ENCODE data around the gene TBC1D5. TPM values are rescaled to one million over a fixed set of nuclear protein-coding genes. Genes with fewer than 3 reads are reported as not detected.

The TBC1D5 gene
- total RNA-seq, 1 experiment from 2014 or later = 30.4 TPM

DNA sequence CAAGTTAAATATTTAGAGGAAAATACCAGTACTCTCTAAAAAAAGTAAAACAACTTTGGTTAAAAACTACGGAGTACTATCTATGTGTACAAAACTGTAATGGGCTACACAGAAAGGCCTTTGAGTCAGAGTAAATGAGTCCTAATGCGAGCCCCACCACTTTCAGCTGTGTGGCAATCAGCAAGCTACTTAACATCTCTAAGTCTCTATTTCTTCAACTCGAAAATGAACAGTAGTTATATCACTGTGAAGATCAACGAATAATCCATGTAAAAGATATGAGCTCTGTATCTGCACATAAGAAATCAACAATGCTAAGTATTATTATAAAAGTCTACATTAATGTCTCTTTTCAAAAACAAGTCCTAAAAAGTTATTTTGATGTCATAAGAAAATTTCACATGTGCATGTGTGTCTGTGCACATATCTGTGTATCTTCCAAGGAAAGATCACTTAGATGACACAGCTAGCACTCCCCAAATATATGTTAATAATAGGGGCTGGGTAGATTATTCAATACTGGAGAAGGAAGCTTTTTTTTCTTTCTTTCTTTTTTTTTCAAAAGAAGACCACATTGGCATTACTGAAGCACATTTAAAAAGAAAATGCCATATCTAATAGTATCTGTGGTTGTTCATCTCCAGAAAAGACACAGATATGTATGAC is 58.8 kb downstream of the TBC1D5 start:
- Histone ChIP-seq H3K4me3 (ENCODE audit: low read depth in 2 of 2, low read length in 2 of 2) (no peak overlapping the region), H3K36me3 (ENCODE audit: control insufficient read depth, insufficient read depth, low read length) (no peaks in the 10 kb centered on the region), H3K9me3 (ENCODE audit: control insufficient read depth, insufficient read depth, low read depth, low read length) (no peaks in the 10 kb centered on the region), H3K27ac (ENCODE audit: low read length) (no peak overlapping the region), H3K4me1 (ENCODE audit: control insufficient read depth, insufficient read depth, low read length) (no peaks in the 10 kb centered on the region), H3K27me3 (ENCODE audit: control insufficient read depth, insufficient read depth, low read length) (no peaks in the 10 kb centered on the region)
- DNase-seq (ENCODE audit: low read depth, low spot score) (no peak), ATAC-seq (no peak)
- POLR2A ChIA-PET = no interaction called here
- no TSS peak for BruUV-seq (replicated peaks)
- intact Hi-C loops (cut with micrococcal nuclease; ENCODE audit: unreplicated experiment) (loop anchor here (2.0 kb wide), 1 partner anchor 253 kb away; no protein-coding TSS in a partner anchor), in situ Hi-C loops (cut with HindIII; ENCODE audit: low pct_unique_long_range_greater_than_20kb, low sequenced_read_pairs) (no loop called here)
- TF ChIP-seq TCF7L2 (IDR thresholded peaks at IDR 0.05; ENCODE audit: low read depth, low read length) (no peak), REST (IDR thresholded peaks at IDR 0.05; ENCODE audit: insufficient read depth in 1 of 2, low read depth in 2 of 2, low read length in 1 of 2) (no peak), POLR2AphosphoS5 (IDR thresholded peaks at IDR 0.05; ENCODE audit: low read depth, low read length) (no peak), SIN3A (IDR thresholded peaks at IDR 0.05; ENCODE audit: borderline replicate concordance, insufficient read depth, low read depth, low read length) (no peak)
- TF ChIP-seq, protein P1, sequence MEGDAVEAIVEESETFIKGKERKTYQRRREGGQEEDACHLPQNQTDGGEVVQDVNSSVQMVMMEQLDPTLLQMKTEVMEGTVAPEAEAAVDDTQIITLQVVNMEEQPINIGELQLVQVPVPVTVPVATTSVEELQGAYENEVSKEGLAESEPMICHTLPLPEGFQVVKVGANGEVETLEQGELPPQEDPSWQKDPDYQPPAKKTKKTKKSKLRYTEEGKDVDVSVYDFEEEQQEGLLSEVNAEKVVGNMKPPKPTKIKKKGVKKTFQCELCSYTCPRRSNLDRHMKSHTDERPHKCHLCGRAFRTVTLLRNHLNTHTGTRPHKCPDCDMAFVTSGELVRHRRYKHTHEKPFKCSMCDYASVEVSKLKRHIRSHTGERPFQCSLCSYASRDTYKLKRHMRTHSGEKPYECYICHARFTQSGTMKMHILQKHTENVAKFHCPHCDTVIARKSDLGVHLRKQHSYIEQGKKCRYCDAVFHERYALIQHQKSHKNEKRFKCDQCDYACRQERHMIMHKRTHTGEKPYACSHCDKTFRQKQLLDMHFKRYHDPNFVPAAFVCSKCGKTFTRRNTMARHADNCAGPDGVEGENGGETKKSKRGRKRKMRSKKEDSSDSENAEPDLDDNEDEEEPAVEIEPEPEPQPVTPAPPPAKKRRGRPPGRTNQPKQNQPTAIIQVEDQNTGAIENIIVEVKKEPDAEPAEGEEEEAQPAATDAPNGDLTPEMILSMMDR (IDR thresholded peaks at IDR 0.05) = no peak
- CTCF ChIA-PET = no interaction called here

DNA sequence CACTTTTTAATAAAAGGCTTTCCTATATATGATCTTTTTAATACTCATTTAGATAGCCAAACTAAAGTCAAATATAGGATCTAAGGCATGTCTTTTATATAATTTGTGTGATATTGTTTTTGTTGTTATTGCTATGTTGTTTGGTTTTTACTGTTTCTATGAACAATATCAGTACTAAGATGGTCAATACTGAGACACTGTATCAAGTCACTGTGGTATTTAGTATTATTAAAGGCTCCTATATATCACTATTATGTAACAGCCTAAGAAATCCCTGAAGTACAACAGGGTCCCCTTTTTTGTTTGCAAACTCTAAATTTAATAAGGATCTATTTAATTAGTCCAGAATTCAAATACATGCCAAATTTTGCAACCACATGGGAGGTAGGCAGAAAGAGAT is 61.9 kb downstream of the TBC1D5 start:
- ATAC-seq = no peak
- in situ Hi-C loops (cut with HindIII; ENCODE audit: low pct_unique_long_range_greater_than_20kb, low sequenced_read_pairs) = no loop called here
- no peaks in the 10 kb centered on the region for H3K36me3 ChIP-seq (ENCODE audit: control insufficient read depth, insufficient read depth, low read length)
- TF ChIP-seq REST (IDR thresholded peaks at IDR 0.05; ENCODE audit: insufficient read depth in 1 of 2, low read depth in 2 of 2, low read length in 1 of 2) (no peak), POLR2AphosphoS5 (IDR thresholded peaks at IDR 0.05; ENCODE audit: low read depth, low read length) (no peak), TCF7L2 (IDR thresholded peaks at IDR 0.05; ENCODE audit: low read depth, low read length) (no peak), SIN3A (IDR thresholded peaks at IDR 0.05; ENCODE audit: borderline replicate concordance, insufficient read depth, low read depth, low read length) (no peak)
- no peaks in the 10 kb centered on the region for H3K4me1 ChIP-seq (ENCODE audit: control insufficient read depth, insufficient read depth, low read length)
- no TSS peak for BruUV-seq (replicated peaks)
- no peak for DNase-seq (ENCODE audit: low read depth, low spot score)
- H3K27ac ChIP-seq (ENCODE audit: low read length) = no peak overlapping the region
- intact Hi-C loops (cut with micrococcal nuclease; ENCODE audit: unreplicated experiment) = no loop called here
- no peaks in the 10 kb centered on the region for H3K9me3 ChIP-seq (ENCODE audit: control insufficient read depth, insufficient read depth, low read depth, low read length)
- CTCF ChIA-PET = no interaction called here
- POLR2A ChIA-PET = no interaction called here
- no peak overlapping the region for H3K4me3 ChIP-seq (ENCODE audit: low read depth in 2 of 2, low read length in 2 of 2)
- H3K27me3 ChIP-seq (ENCODE audit: control insufficient read depth, insufficient read depth, low read length) = no peaks in the 10 kb centered on the region

All from Panc1 (cell line).